Peyer's patch (tissue), 4 donors: ENCODE results near the gene CSNK2B.

Experiments
- CTCF ChIP-seq, 6 experiments: fragments of 450-650 bp in 4 of 6; fragments of 200-600 bp in 2 of 6; sonication (generic) in 1 of 6; IDR thresholded peaks; one replicate each; pipeline ENCODE4 v1.5.1; 2017 to 2019; ENCODE audit warnings: antibody characterized with exemption in 6 of 6, mild to moderate bottlenecking in 3 of 6, moderate library complexity in 1 of 6
- POLR2A ChIP-seq, 2 donors: fragments of 450-650 bp; IDR thresholded peaks; one replicate each; pipeline ENCODE4 v1.5.1; 2017; ENCODE audit warnings: antibody characterized with exemption in 2 of 2, mild to moderate bottlenecking in 2 of 2, moderate library complexity in 2 of 2

GRCh38 chr6:31651602-31652191 lies 14.2 kb upstream of the CSNK2B start:
- TF ChIP-seq POLR2A (IDR thresholded peaks at IDR 0.05) (no peak), CTCF (IDR thresholded peaks at IDR 0.05) (no peak)
